Caco-2 (cell line): ENCODE results near the gene IDH1. TPM values are rescaled to one million over a fixed set of nuclear protein-coding genes. Genes with fewer than 3 reads are reported as not detected.

Experiments used
- BruUV-seq: library from RNA; stranded (reverse); fragments of 400-500 nt; replicated peaks from 2 replicates; lab custom pipeline; 2021; lab: Mats Ljungman, UMichigan
- CTCF ChIA-PET: fragments of 300-600 bp; sonication (Branson Sonifier 250); formaldehyde crosslinking; loops from one replicate; lab custom pipeline; 2022; ENCODE audit warnings: antibody characterized with exemption; lab: Charles Lee
- POLR2A ChIA-PET: fragments of 300-600 bp; sonication (Branson Sonifier 250); formaldehyde crosslinking; loops from one replicate; lab custom pipeline; 2022; ENCODE audit warnings: antibody characterized with exemption; lab: Charles Lee
- DNase-seq, 2 experiments: peaks; one replicate each; pipeline versions ENCODE4 v3.0.0 to v3.0.0-alpha.2; 2020 to 2022
- H3K27me3 ChIP-seq: replicated peaks from 2 replicates; pipeline ENCODE4 v1.6.0; 2011; ENCODE audit warnings: low read length; ENCODE audit not compliant: control insufficient read depth, insufficient read depth
- H3K36me3 ChIP-seq: 2 replicates; pipeline ENCODE4 v1.5.1; 2011; ENCODE audit warnings: low read length; ENCODE audit not compliant: control insufficient read depth, insufficient read depth
- H3K4me1 ChIP-seq: fragments of 250-450 bp; sonication (Bioruptor Pico); 2 replicates; pipeline ENCODE4 v1.5.1; 2020; ENCODE audit warnings: mild to moderate bottlenecking
- H3K4me3 ChIP-seq: 2 replicates; pipeline ENCODE4 v1.5.1; 2011; ENCODE audit warnings: low read depth, mild to moderate bottlenecking, control low read depth, low read length
- H3K9me3 ChIP-seq: fragments of 250-450 bp; sonication (Bioruptor Pico); 2 replicates; pipeline ENCODE4 v1.5.1; 2020; ENCODE audit warnings: mild to moderate bottlenecking, moderate library complexity
- H3K27ac Mint-ChIP-seq: one replicate; pipeline ENCODE4 v1.8.0; 2022; ENCODE audit warnings: mixed read lengths; ENCODE audit not compliant: unreplicated experiment
- H3K27me3 Mint-ChIP-seq: one replicate; pipeline ENCODE4 v1.8.0; 2022; ENCODE audit warnings: mixed read lengths; ENCODE audit not compliant: insufficient read depth, unreplicated experiment
- H3K36me3 Mint-ChIP-seq: one replicate; pipeline ENCODE4 v1.8.0; 2022; ENCODE audit warnings: mild to moderate bottlenecking, mixed read lengths; ENCODE audit not compliant: insufficient read depth, unreplicated experiment
- H3K4me1 Mint-ChIP-seq: one replicate; pipeline ENCODE4 v1.8.0; 2022; ENCODE audit warnings: low read depth, mixed read lengths; ENCODE audit not compliant: unreplicated experiment
- H3K4me3 Mint-ChIP-seq: one replicate; pipeline ENCODE4 v1.8.0; 2022; ENCODE audit warnings: mild to moderate bottlenecking, moderate library complexity, mixed read lengths; ENCODE audit not compliant: unreplicated experiment
- H3K9me3 Mint-ChIP-seq: one replicate; pipeline ENCODE4 v1.8.0; 2022; ENCODE audit warnings: mixed read lengths; ENCODE audit not compliant: unreplicated experiment
- CTCF ChIP-seq, 2 experiments: fragments of 200-600 bp in 1 of 2; IDR thresholded peaks; 1 replicate in 1 of 2; 2 replicates in 1 of 2; pipeline versions ENCODE4 v1.5.1 to v1.8.0; 2011 to 2022; ENCODE audit warnings: antibody characterized with exemption in 1 of 2, control low read depth in 1 of 2, inconsistent platforms in 1 of 2, low read depth in 1 of 2, low read length in 1 of 2, mild to moderate bottlenecking in 1 of 2, moderate library complexity in 1 of 2; ENCODE audit not compliant: insufficient read depth in 1 of 2, severe bottlenecking in 1 of 2, unreplicated experiment in 1 of 2
- intact Hi-C: fragments of 100-400 bp; cut with micrococcal nuclease; formaldehyde crosslinking; loops from one replicate; pipeline ENCODE4 v1.10.0; 2022; ENCODE audit not compliant: unreplicated experiment
- total RNA-seq: library from RNA; stranded (reverse); gene quantifications from 2 replicates; pipeline ENCODE4 v1.2.3, GENCODE V29; 2022

Gene IDH1
- total RNA-seq, 1 experiment from 2014 or later = 293 TPM

- BruUV-seq = no TSS peak
- POLR2A ChIA-PET = interaction anchor here (0.7 kb wide), 1 partner anchor 728 kb away, joined by 3 read pairs; no protein-coding TSS in a partner anchor
- H3K4me1 ChIP-seq = peaks cover 9% of the 10 kb centered on the region
- intact Hi-C loops = no loop called here
- H3K36me3 ChIP-seq = peaks cover 8% of the 10 kb centered on the region
- peaks cover 3% of the 10 kb centered on the region for H3K4me1 Mint-ChIP-seq
- H3K9me3 ChIP-seq = no peaks in the 10 kb centered on the region
- no peak for TF ChIP-seq CTCF (IDR thresholded peaks at IDR 0.05; ENCODE audit: insufficient read depth in 1 of 2, low read depth in 1 of 2, low read length in 1 of 2, severe bottlenecking in 1 of 2, unreplicated experiment in 1 of 2)
- no peak overlapping the region for H3K27ac Mint-ChIP-seq
- no peaks in the 10 kb centered on the region for H3K27me3 ChIP-seq
- H3K9me3 Mint-ChIP-seq = no peaks in the 10 kb centered on the region
- H3K36me3 Mint-ChIP-seq = peaks cover 90% of the 10 kb centered on the region
- no peaks in the 10 kb centered on the region for H3K27me3 Mint-ChIP-seq
- H3K4me3 ChIP-seq = no peak overlapping the region
- no peak for DNase-seq
- CTCF ChIA-PET = no interaction called here
- no peak overlapping the region for H3K4me3 Mint-ChIP-seq
Observed at GRCh38 chr2:208245746-208246145, 9.1 kb downstream of the IDH1 start.

GRCh38 chr2:208244422-208244821 lies 10.4 kb downstream of the IDH1 start:
- POLR2A ChIA-PET = no interaction called here
- Histone ChIP-seq H3K36me3 (peaks cover 8% of the 10 kb centered on the region), H3K27me3 (no peaks in the 10 kb centered on the region), H3K9me3 (no peaks in the 10 kb centered on the region), H3K4me3 (no peak overlapping the region), H3K4me1 (peaks cover 12% of the 10 kb centered on the region)
- H3K36me3 Mint-ChIP-seq = peaks cover 88% of the 10 kb centered on the region
- no peak overlapping the region for H3K27ac Mint-ChIP-seq
- no TSS peak for BruUV-seq
- H3K4me3 Mint-ChIP-seq = no peak overlapping the region
- CTCF ChIA-PET = no interaction called here
- no peaks in the 10 kb centered on the region for H3K27me3 Mint-ChIP-seq
- peaks cover 14% of the 10 kb centered on the region for H3K4me1 Mint-ChIP-seq
- intact Hi-C loops = no loop called here
- no peak for TF ChIP-seq CTCF (IDR thresholded peaks at IDR 0.05; ENCODE audit: insufficient read depth in 1 of 2, low read depth in 1 of 2, low read length in 1 of 2, severe bottlenecking in 1 of 2, unreplicated experiment in 1 of 2)
- H3K9me3 Mint-ChIP-seq = no peaks in the 10 kb centered on the region
- DNase-seq = no peak

GRCh38 chr2:208240619-208241209 lies 14.2 kb downstream of the IDH1 start:
- peak in 1 of 2 experiments; percentile 25 for DNase-seq
- POLR2A ChIA-PET = no interaction called here
- Mint-ChIP-seq H3K27ac (no peak overlapping the region), H3K4me1 (peaks cover 15% of the 10 kb centered on the region), H3K36me3 (peaks cover 82% of the 10 kb centered on the region), H3K27me3 (no peaks in the 10 kb centered on the region), H3K4me3 (no peak overlapping the region), H3K9me3 (peaks cover 7% of the 10 kb centered on the region)
- Histone ChIP-seq H3K9me3 (no peaks in the 10 kb centered on the region), H3K36me3 (peaks cover 8% of the 10 kb centered on the region), H3K4me1 (peaks cover 12% of the 10 kb centered on the region), H3K4me3 (no peak overlapping the region), H3K27me3 (no peaks in the 10 kb centered on the region)
- no peak for TF ChIP-seq CTCF (IDR thresholded peaks at IDR 0.05; ENCODE audit: insufficient read depth in 1 of 2, low read depth in 1 of 2, low read length in 1 of 2, severe bottlenecking in 1 of 2, unreplicated experiment in 1 of 2)
- no TSS peak for BruUV-seq
- intact Hi-C loops = loop anchor here (1.0 to 2.0 kb wide), 2 partner anchors 14 to 66 kb away; no protein-coding TSS in a partner anchor
- CTCF ChIA-PET = interaction anchor here (0.5 to 1.6 kb wide), 3 partner anchors 14 to 65 kb away, joined by 3 to 6 read pairs (median 5); partner anchors contain the start of gene IDH1
